ENCODE data around the gene SPR. TPM values are rescaled to one million over a fixed set of nuclear protein-coding genes. Genes with fewer than 3 reads are reported as not detected.

The SPR gene
- total and polyA plus RNA-seq, 9 of the 15 experiments (the other 6 are each of a cell fraction or from before 2014, with no cell fraction given): 7.7 to 38.3 (median 26.3) TPM

DNA sequence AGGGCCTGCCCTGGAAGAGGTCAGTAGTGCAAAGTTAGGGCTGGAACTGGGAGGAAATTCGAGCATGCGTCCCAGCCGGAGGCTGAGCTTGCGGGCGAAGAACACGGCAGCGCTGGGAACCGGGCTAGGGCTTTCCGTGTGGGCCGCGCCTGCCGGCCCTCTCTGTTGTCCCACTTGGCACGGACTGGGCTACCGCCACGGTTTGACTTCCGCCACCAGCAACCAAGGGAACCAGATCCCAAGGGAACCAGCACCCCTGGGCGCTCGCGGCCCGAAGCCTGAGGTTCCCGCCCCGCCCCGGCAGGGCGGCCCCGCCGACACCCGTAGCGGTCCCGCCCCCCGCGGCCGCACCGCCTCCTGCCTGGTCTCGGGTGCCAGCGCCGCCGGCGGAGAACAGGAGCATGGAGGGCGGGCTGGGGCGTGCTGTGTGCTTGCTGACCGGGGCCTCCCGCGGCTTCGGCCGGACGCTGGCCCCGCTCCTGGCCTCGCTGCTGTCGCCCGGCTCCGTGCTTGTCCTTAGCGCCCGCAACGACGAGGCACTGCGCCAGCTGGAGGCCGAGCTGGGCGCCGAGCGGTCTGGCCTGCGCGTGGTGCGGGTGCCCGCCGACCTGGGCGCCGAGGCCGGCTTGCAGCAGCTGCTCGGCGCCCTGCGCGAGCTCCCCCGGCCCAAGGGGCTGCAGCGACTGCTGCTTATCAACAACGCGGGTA lies at the start of gene SPR (continued):
- TF ChIP-seq FOS (IDR thresholded peaks at IDR 0.05; ENCODE audit: extremely low read depth, insufficient read length) (no peak), ZBTB1 (CRISPR knock-in tag; IDR thresholded peaks at IDR 0.05; ENCODE audit: borderline replicate concordance, low read depth) (no peak), HIVEP1 (CRISPR knock-in tag; IDR thresholded peaks at IDR 0.05) (no peak), CCNT2 (IDR thresholded peaks at IDR 0.05; ENCODE audit: borderline replicate concordance, extremely low read depth, insufficient read length, low read depth, low read length) (peak; percentile 49), CXXC5 (CRISPR knock-in tag; IDR thresholded peaks at IDR 0.05) (peak; percentile 58)
- TF ChIP-seq, protein P1, sequence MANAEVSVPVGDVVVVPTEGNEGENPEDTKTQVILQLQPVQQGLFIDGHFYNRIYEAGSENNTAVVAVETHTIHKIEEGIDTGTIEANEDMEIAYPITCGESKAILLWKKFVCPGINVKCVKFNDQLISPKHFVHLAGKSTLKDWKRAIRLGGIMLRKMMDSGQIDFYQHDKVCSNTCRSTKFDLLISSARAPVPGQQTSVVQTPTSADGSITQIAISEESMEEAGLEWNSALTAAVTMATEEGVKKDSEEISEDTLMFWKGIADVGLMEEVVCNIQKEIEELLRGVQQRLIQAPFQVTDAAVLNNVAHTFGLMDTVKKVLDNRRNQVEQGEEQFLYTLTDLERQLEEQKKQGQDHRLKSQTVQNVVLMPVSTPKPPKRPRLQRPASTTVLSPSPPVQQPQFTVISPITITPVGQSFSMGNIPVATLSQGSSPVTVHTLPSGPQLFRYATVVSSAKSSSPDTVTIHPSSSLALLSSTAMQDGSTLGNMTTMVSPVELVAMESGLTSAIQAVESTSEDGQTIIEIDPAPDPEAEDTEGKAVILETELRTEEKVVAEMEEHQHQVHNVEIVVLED (CRISPR knock-in tag; IDR thresholded peaks at IDR 0.05): peak; percentile 37; the same call in 1 of the 2 replicates
- TF ChIP-seq, protein P2, sequence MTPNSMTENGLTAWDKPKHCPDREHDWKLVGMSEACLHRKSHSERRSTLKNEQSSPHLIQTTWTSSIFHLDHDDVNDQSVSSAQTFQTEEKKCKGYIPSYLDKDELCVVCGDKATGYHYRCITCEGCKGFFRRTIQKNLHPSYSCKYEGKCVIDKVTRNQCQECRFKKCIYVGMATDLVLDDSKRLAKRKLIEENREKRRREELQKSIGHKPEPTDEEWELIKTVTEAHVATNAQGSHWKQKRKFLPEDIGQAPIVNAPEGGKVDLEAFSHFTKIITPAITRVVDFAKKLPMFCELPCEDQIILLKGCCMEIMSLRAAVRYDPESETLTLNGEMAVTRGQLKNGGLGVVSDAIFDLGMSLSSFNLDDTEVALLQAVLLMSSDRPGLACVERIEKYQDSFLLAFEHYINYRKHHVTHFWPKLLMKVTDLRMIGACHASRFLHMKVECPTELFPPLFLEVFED (CRISPR knock-in tag; conservative IDR thresholded peaks at IDR 0.05): no peak

Measured in K562 (cell line).